ENCODE data around the gene RLN3. TPM values are rescaled to one million over a fixed set of nuclear protein-coding genes. Genes with fewer than 3 reads are reported as not detected.

Gene RLN3
- not detected in 2 replicates for total RNA-seq (2014; rRNA removed; shearing (Covaris generic))

- no peak for DNase-seq (ENCODE audit: low read depth)
Measured at GRCh38 chr19:14027856-14028450, at the start of gene RLN3. Gene RLN3 (plus strand): TSS chr19:14028148. CDS start chr19:14028205, 57 bp downstream.

- peak; percentile 43 for DNase-seq (ENCODE audit: low read depth)
Measured at GRCh38 chr19:13978351-13979243, 49.4 kb upstream of the RLN3 start.

GRCh38 chr19:13979244-13979615 lies 48.7 kb upstream of the RLN3 start:
- DNase-seq (ENCODE audit: low read depth), result no peak

GRCh38 chr19:13979686-13980085 lies 48.3 kb upstream of the RLN3 start:
- DNase-seq (ENCODE audit: low read depth), result no peak

- no peak for DNase-seq (ENCODE audit: low read depth)
Measured at GRCh38 chr19:13980340-13980739, 47.6 kb upstream of the RLN3 start.

- DNase-seq (ENCODE audit: low read depth), result no peak
Measured at GRCh38 chr19:13981021-13981420, 46.9 kb upstream of the RLN3 start.

- no peak for DNase-seq (ENCODE audit: low read depth)
Measured at GRCh38 chr19:13981467-13981866, 46.5 kb upstream of the RLN3 start.

GRCh38 chr19:13981988-13982501 lies 45.9 kb upstream of the RLN3 start:
- no peak for DNase-seq (ENCODE audit: low read depth)

GRCh38 chr19:13982773-13983172 lies 45.2 kb upstream of the RLN3 start:
- DNase-seq (ENCODE audit: low read depth), result no peak

- DNase-seq (ENCODE audit: low read depth), result no peak
Measured at GRCh38 chr19:13983213-13983889, 44.6 kb upstream of the RLN3 start.

GRCh38 chr19:13984186-13984585 lies 43.8 kb upstream of the RLN3 start:
- no peak for DNase-seq (ENCODE audit: low read depth)

- no peak for DNase-seq (ENCODE audit: low read depth)
Measured at GRCh38 chr19:13984875-13985741, 42.8 kb upstream of the RLN3 start.

- DNase-seq (ENCODE audit: low read depth), result no peak
Measured at GRCh38 chr19:13985771-13986347, 42.1 kb upstream of the RLN3 start.

GRCh38 chr19:13986348-13986904 lies 41.5 kb upstream of the RLN3 start:
- peak; percentile 89 for DNase-seq (ENCODE audit: low read depth)

- no peak for DNase-seq (ENCODE audit: low read depth)
Measured at GRCh38 chr19:13987101-13987890, 40.7 kb upstream of the RLN3 start.

GRCh38 chr19:13989487-13989886 lies 38.5 kb upstream of the RLN3 start:
- DNase-seq (ENCODE audit: low read depth), result no peak

GRCh38 chr19:13990085-13990484 lies 37.9 kb upstream of the RLN3 start:
- DNase-seq (ENCODE audit: low read depth), result no peak

- DNase-seq (ENCODE audit: low read depth), result no peak
Measured at GRCh38 chr19:13992025-13992424, 35.9 kb upstream of the RLN3 start.

GRCh38 chr19:13993590-13994300 lies 34.2 kb upstream of the RLN3 start:
- no peak for DNase-seq (ENCODE audit: low read depth)

Data from Daoy (cell line).